GM12878 (cell line): ENCODE results near the gene RERE. TPM values are rescaled to one million over a fixed set of nuclear protein-coding genes. Genes with fewer than 3 reads are reported as not detected.

Source experiments
- ATAC-seq: fragments of 200-7000 bp; cut with Tn5 transposase; 3 replicates; pipeline ENCODE4 v1.9.1; 2020; ENCODE audit warnings: mild to moderate bottlenecking, moderate library complexity
- BruUV-seq: library from RNA; stranded (reverse); fragments of 400-500 nt; replicated peaks from 2 replicates; lab custom pipeline; 2021; lab: Mats Ljungman, UMichigan
- CTCF ChIA-PET: fragments of 300-600 bp; sonication (Branson Sonifier 250); formaldehyde crosslinking; extraction: SDS; loops from one replicate; lab custom pipeline; 2021; ENCODE audit warnings: inconsistent platforms; lab: Yijun Ruan, JAX
- POLR2A ChIA-PET: fragments of 350-600 bp; formaldehyde crosslinking; extraction: SDS; loops from one replicate; lab custom pipeline; 2021; ENCODE audit warnings: inconsistent platforms; lab: Charles Lee
- RAD21 ChIA-PET: fragments of 300-600 bp; sonication (Branson Sonifier 250); formaldehyde crosslinking; loops from one replicate; lab custom pipeline; 2023; ENCODE audit warnings: antibody characterized with exemption; ENCODE audit not compliant: unreplicated experiment; lab: Charles Lee
- SMC1A ChIA-PET: fragments of 300-600 bp; sonication (Branson Sonifier 250); formaldehyde crosslinking; loops from one replicate; lab custom pipeline; 2023; ENCODE audit not compliant: unreplicated experiment, uncharacterized antibody; lab: Charles Lee
- DNase-seq: peaks from one replicate; pipeline ENCODE4 v3.0.0-alpha.2; 2011; ENCODE audit warnings: low read depth, low spot score
- FAIRE-seq: peaks from 3 replicates; lab custom pipeline; 2011; peaks lifted over from hg19 to GRCh38; lab: Jason Lieb, UNC
- H2AFZ ChIP-seq: 2 replicates; pipeline ENCODE4 v1.6.0; 2011; ENCODE audit warnings: low read depth, low read length, control low read depth; ENCODE audit not compliant: control insufficient read depth
- H3K27ac ChIP-seq: 2 replicates; pipeline ENCODE4 v1.5.1; 2011; ENCODE audit warnings: control low read depth; ENCODE audit not compliant: control insufficient read depth, insufficient read depth
- H3K27me3 ChIP-seq, 2 experiments: replicated peaks in 1 of 2; 2 replicates each; pipeline versions ENCODE4 v1.6.0 to v1.6.1; 2011; ENCODE audit warnings: low read length in 1 of 2; ENCODE audit not compliant: control insufficient read depth in 2 of 2, insufficient read depth in 2 of 2
- H3K36me3 ChIP-seq, 2 experiments: 2 replicates each; pipeline ENCODE4 v1.5.1; 2011; ENCODE audit warnings: low read length in 1 of 2; ENCODE audit not compliant: control insufficient read depth in 2 of 2, insufficient read depth in 2 of 2
- H3K4me1 ChIP-seq: 2 replicates; pipeline ENCODE4 v1.6.1; 2011; ENCODE audit warnings: mild to moderate bottlenecking, low read length, moderate library complexity, mixed read lengths; ENCODE audit not compliant: control insufficient read depth, insufficient read depth
- H3K4me2 ChIP-seq: 2 replicates; pipeline ENCODE4 v1.6.0; 2011; ENCODE audit warnings: control low read depth; ENCODE audit not compliant: control insufficient read depth, insufficient read depth
- H3K4me3 ChIP-seq: fragments of 200-600 bp; sonication (generic); 2 replicates; pipeline ENCODE4 v1.5.1; 2016
- H3K79me2 ChIP-seq: 2 replicates; pipeline ENCODE4 v1.6.0; 2011; ENCODE audit warnings: low read length; ENCODE audit not compliant: control insufficient read depth, insufficient read depth
- H3K9ac ChIP-seq: 2 replicates; pipeline ENCODE4 v1.8.0; 2011; ENCODE audit warnings: low read length, control low read depth, mixed read lengths; ENCODE audit not compliant: control insufficient read depth, insufficient read depth
- H3K9me3 ChIP-seq: replicated peaks from 3 replicates; pipeline ENCODE4 v1.5.1; 2011; ENCODE audit warnings: mild to moderate bottlenecking, low read length; ENCODE audit not compliant: control insufficient read depth, insufficient read depth
- H4K20me1 ChIP-seq: 2 replicates; pipeline ENCODE4 v1.6.0; 2011; ENCODE audit not compliant: control insufficient read depth, insufficient read depth
- ASH2L ChIP-seq: fragments of 300-600, 200-600 bp; sonication (generic); IDR thresholded peaks from 2 replicates; pipeline ENCODE4 v1.6.1; 2017; ENCODE audit warnings: low read depth, mild to moderate bottlenecking, borderline replicate concordance
- ATF7 ChIP-seq: fragments of 450-650 bp; IDR thresholded peaks from 2 replicates; pipeline ENCODE4 v1.6.1; 2016; ENCODE audit warnings: low read depth, mild to moderate bottlenecking
- BACH1 ChIP-seq: fragments of 450-650 bp; IDR thresholded peaks from 2 replicates; pipeline ENCODE4 v1.6.1; 2017; ENCODE audit warnings: mild to moderate bottlenecking, borderline replicate concordance
- CHD4 ChIP-seq: fragments of 200-600 bp; sonication (generic); IDR thresholded peaks from 2 replicates; pipeline ENCODE4 v1.6.1; 2016; ENCODE audit warnings: mild to moderate bottlenecking
- EED ChIP-seq: sonication (generic); IDR thresholded peaks from 2 replicates; pipeline ENCODE4 v1.6.1; 2016; ENCODE audit warnings: antibody characterized with exemption, low read depth
- EZH2 ChIP-seq: IDR thresholded peaks from 2 replicates; pipeline ENCODE4 v1.6.1; 2012; ENCODE audit warnings: low read depth, mild to moderate bottlenecking, control low read depth, inconsistent platforms, low read length, borderline replicate concordance; ENCODE audit not compliant: control insufficient read depth
- HDAC6 ChIP-seq: fragments of 200-600 bp; sonication (generic); IDR thresholded peaks from one replicate; pipeline ENCODE4 v1.8.0; 2017; ENCODE audit warnings: antibody characterized with exemption; ENCODE audit not compliant: unreplicated experiment
- IRF4 ChIP-seq: IDR thresholded peaks from 2 replicates; pipeline ENCODE4 v1.6.1; 2011; ENCODE audit warnings: low read depth, low read length
- KAT2A ChIP-seq: conservative IDR thresholded peaks from 2 replicates; pipeline ENCODE4 v1.6.1; 2011; ENCODE audit warnings: low read depth, low read length; ENCODE audit not compliant: control insufficient read depth
- MTA2 ChIP-seq: fragments of 450-650 bp; IDR thresholded peaks from 2 replicates; pipeline ENCODE4 v1.6.1; 2016; ENCODE audit warnings: low read depth, mild to moderate bottlenecking, moderate library complexity
- NFYB ChIP-seq: IDR thresholded peaks from 2 replicates; pipeline ENCODE4 v1.6.1; 2011; ENCODE audit warnings: low read depth, mild to moderate bottlenecking, low read length, improper control_type of control experiment, moderate library complexity; ENCODE audit not compliant: insufficient read depth
- NRF1 ChIP-seq: conservative IDR thresholded peaks from 2 replicates; pipeline ENCODE4 v1.6.1; 2011; ENCODE audit warnings: mild to moderate bottlenecking, low read depth, low read length, improper control_type of control experiment
- PML ChIP-seq: IDR thresholded peaks from 2 replicates; pipeline ENCODE4 v1.6.1; 2012; ENCODE audit warnings: low read length, inconsistent platforms
- RAD21 ChIP-seq: IDR thresholded peaks from 2 replicates; pipeline ENCODE4 v1.6.1; 2011; ENCODE audit warnings: mild to moderate bottlenecking, low read depth, low read length, moderate library complexity; ENCODE audit not compliant: insufficient read depth
- YY1 ChIP-seq: IDR thresholded peaks from 2 replicates; pipeline ENCODE4 v1.6.1; 2011; ENCODE audit warnings: low read depth, mild to moderate bottlenecking, low read length
- ZNF384 ChIP-seq: IDR thresholded peaks from 2 replicates; pipeline ENCODE4 v1.6.1; 2012; ENCODE audit warnings: low read depth, mild to moderate bottlenecking, low read length, improper control_type of control experiment, borderline replicate concordance
- WGBS: methylation state at CpG from one replicate; pipeline ENCODE4 v1.1.6; 2016; ENCODE audit warnings: low lambda C conversion rate; ENCODE audit not compliant: insufficient replicate concordance, insufficient coverage; ENCODE audit errors: missing lambda C conversion rate; 5-methylcytosine and 5-hydroxymethylcytosine counted together
- in situ Hi-C: fragments of 300-500 bp; cut with MboI; formaldehyde crosslinking; loops from 9 replicates; pipeline ENCODE4 v1.14.3; 2018; ENCODE audit warnings: mixed read lengths
- intact Hi-C: fragments of 100-400 bp; cut with micrococcal nuclease; formaldehyde crosslinking; loops from one replicate; pipeline ENCODE4 v1.14.2; 2022; ENCODE audit not compliant: unreplicated experiment
- polyA plus RNA-seq, 11 experiments: library from polyadenylated mRNA; depleted of rRNA in 4 of 11; unstranded in 6 of 11; stranded (reverse) in 5 of 11; fragments of >200 nt; fragmentation: Nextera tagmentation in 4 of 11; fragmentation: Illumina TruSeq in 1 of 11; extraction: Ambion mirVana in 4 of 11; extraction: Trizol in 1 of 11; gene quantifications; 1 replicate in 1 of 11; 2 replicates in 10 of 11; pipeline versions ENCODE4 v1.2.1 to v1.2.3, GENCODE V29; 2011 to 2016; ENCODE audit warnings: inconsistent platforms in 2 of 11, missing spikeins in 2 of 11, low read depth in 1 of 11
- total RNA-seq, 4 experiments: library from RNA; depleted of rRNA in 3 of 4; stranded (reverse); fragments of >200 nt in 3 of 4; fragmentation: Illumina TruSeq in 1 of 4; extraction: Trizol in 1 of 4; gene quantifications; 2 replicates each; pipeline versions ENCODE4 v1.2.1 to v1.2.3, GENCODE V29; 2013 to 2021
- TF ChIP-seq, protein P1 (sequence below): fragments of 450-650 bp; IDR thresholded peaks from 2 replicates; pipeline ENCODE4 v1.6.1; 2017; ENCODE audit warnings: borderline replicate concordance
- TF ChIP-seq, protein P2 (sequence below): IDR thresholded peaks from 2 replicates; pipeline ENCODE4 v1.6.1; 2011; ENCODE audit warnings: borderline replicate concordance, low read depth, mild to moderate bottlenecking, moderate library complexity, mixed read lengths, low read length; ENCODE audit not compliant: insufficient read depth; ENCODE audit errors: extremely low read length

RERE gene
- total and polyA plus RNA-seq, 10 of the 15 experiments (the other 5 are each of a cell fraction or from before 2014, with no cell fraction given) = 5.2 to 60.5 (median 20.2) TPM

DNA sequence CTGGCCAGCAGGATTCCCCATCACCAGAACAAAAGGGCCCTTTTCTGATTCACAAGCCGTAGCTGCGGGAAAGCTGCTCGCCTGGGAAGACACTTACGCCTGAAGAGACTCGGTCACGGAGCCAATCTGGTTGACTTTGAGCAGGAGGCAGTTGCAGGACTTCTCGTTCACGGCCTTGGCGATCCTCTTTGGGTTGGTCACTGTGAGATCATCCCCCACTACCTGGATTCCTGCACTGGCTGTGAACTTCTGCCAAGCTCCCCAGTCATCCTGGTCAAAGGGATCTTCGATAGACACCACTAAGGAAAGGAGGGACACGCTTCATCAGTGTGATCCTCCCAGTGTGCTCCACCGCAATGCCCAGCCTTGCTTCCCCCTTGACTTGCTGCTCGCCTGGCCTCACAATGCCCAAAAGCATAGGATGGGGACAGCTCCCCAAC, 46.4 kb upstream of the RERE start:
- Histone ChIP-seq H3K9ac (no peak overlapping the region), H3K4me3 (no peak overlapping the region), H3K4me1 (no peaks in the 10 kb centered on the region), H3K9me3 (no peaks in the 10 kb centered on the region), H2AFZ (no peak overlapping the region), H3K4me2 (no peak overlapping the region), H3K27me3 (no peaks in the 10 kb centered on the region), H4K20me1 (peaks cover 31% of the 10 kb centered on the region), H3K36me3 (peaks cover 66 to 72% of the 10 kb centered on the region in 2 experiments), H3K27ac (no peak overlapping the region), H3K79me2 (peaks cover 23% of the 10 kb centered on the region)
- no peak for FAIRE-seq
- no TSS peak for BruUV-seq
- no peak for DNase-seq
- ChIA-PET SMC1A (interaction anchor here (6.8 kb wide), 1 partner anchor 14 kb away, joined by 31 read pairs; no protein-coding TSS in a partner anchor), CTCF (interaction anchor here (0.7 to 3.4 kb wide), 4 partner anchors 11 to 600 kb away, joined by 3 to 21 read pairs (median 10); no protein-coding TSS in a partner anchor), RAD21 (no interaction called here), POLR2A (interaction anchor here (1.1 kb wide), 1 partner anchor 15 kb away, joined by 3 read pairs; the partner anchor contains the start of gene ENO1)
- ATAC-seq = no peak
- intact Hi-C loops (loop anchor here (5.0 kb wide), 1 partner anchor 123 kb away; no protein-coding TSS in a partner anchor), in situ Hi-C loops (no loop called here)
- TF ChIP-seq KAT2A (no peak), HDAC6 (no peak), NRF1 (no peak), PML (no peak), ASH2L (no peak), ZNF384 (no peak), CHD4 (no peak), ATF7 (no peak), RAD21 (no peak), MTA2 (no peak), EED (no peak), NFYB (no peak), EZH2 (no peak), YY1 (no peak), BACH1 (no peak), IRF4 (no peak)
- TF ChIP-seq, protein P1, sequence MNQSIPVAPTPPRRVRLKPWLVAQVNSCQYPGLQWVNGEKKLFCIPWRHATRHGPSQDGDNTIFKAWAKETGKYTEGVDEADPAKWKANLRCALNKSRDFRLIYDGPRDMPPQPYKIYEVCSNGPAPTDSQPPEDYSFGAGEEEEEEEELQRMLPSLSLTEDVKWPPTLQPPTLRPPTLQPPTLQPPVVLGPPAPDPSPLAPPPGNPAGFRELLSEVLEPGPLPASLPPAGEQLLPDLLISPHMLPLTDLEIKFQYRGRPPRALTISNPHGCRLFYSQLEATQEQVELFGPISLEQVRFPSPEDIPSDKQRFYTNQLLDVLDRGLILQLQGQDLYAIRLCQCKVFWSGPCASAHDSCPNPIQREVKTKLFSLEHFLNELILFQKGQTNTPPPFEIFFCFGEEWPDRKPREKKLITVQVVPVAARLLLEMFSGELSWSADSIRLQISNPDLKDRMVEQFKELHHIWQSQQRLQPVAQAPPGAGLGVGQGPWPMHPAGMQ = no peak
- TF ChIP-seq, protein P2, sequence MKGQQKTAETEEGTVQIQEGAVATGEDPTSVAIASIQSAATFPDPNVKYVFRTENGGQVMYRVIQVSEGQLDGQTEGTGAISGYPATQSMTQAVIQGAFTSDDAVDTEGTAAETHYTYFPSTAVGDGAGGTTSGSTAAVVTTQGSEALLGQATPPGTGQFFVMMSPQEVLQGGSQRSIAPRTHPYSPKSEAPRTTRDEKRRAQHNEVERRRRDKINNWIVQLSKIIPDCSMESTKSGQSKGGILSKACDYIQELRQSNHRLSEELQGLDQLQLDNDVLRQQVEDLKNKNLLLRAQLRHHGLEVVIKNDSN = no peak
- 96% methylated on average over 12 of the region's 13 CpGs for WGBS
